Stimulated activated naive B cell treated with anti-CD40 and anti-IgM and Interleukin-4, amounts not matched to agents 10 μg/mL and 1 μg/mL and 100 μg/mL, for 72 hours (primary cell): ENCODE measurements around the gene KAZN.

Experiments
- ATAC-seq, 2 donors: fragments of 150-1000 bp; cut with Tn5 transposase; replicated peaks; 2 replicates each; pipeline ENCODE4 v1.10.0; 2021; ENCODE audit warnings: moderate library complexity in 1 of 2
- DNase-seq: peaks from one replicate; pipeline ENCODE4 v3.0.0; 2021
- H3K27ac Mint-ChIP-seq: one replicate; pipeline ENCODE4 v1.8.0; 2022; ENCODE audit warnings: mild to moderate bottlenecking, mixed read lengths
- H3K27me3 Mint-ChIP-seq, 2 donors: one replicate each; pipeline ENCODE4 v1.8.0; 2022; ENCODE audit warnings: mixed read lengths in 2 of 2
- H3K36me3 Mint-ChIP-seq, 2 donors: one replicate each; pipeline ENCODE4 v1.8.0; 2022; ENCODE audit warnings: mixed read lengths in 2 of 2, mild to moderate bottlenecking in 1 of 2
- H3K4me1 Mint-ChIP-seq, 2 donors: one replicate each; pipeline ENCODE4 v1.8.0; 2022; ENCODE audit warnings: mixed read lengths in 2 of 2, mild to moderate bottlenecking in 1 of 2
- H3K4me3 Mint-ChIP-seq, 2 donors: one replicate each; pipeline ENCODE4 v1.8.0; 2022; ENCODE audit warnings: mild to moderate bottlenecking in 2 of 2, mixed read lengths in 2 of 2, moderate library complexity in 1 of 2
- H3K9me3 Mint-ChIP-seq, 2 donors: one replicate each; pipeline ENCODE4 v1.8.0; 2022; ENCODE audit warnings: mixed read lengths in 2 of 2, mild to moderate bottlenecking in 1 of 2

Gene KAZN

DNA sequence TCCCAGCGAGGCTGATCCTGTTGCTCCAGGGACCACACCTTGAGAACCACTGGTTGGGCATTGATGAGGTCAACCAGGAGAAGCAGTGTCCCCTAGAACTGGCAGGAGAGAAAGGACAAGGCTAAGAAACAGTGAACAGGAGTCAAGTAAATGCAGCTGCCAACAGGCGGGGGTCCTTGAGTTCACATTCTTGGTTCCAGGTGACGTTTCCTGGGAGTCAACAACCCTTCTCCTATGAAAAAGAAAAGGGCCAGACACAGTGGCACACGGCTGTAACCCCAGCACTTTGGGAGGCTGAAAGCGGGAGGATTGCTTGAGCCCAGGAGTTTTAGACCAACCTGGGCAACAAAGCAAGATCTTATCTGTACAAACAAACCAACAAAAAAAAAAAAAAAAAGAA lies 98.3 kb downstream of the KAZN start:
- no peak for ATAC-seq
- H3K27ac Mint-ChIP-seq, result no peak overlapping the region
- DNase-seq, result no peak
- no peaks in the 10 kb centered on the region for H3K36me3 Mint-ChIP-seq
- no peaks in the 10 kb centered on the region for H3K9me3 Mint-ChIP-seq
- H3K4me1 Mint-ChIP-seq, result no peaks in the 10 kb centered on the region
- peaks cover 19 to 20% of the 10 kb centered on the region in 2 donors for H3K27me3 Mint-ChIP-seq
- no peak overlapping the region for H3K4me3 Mint-ChIP-seq

DNA sequence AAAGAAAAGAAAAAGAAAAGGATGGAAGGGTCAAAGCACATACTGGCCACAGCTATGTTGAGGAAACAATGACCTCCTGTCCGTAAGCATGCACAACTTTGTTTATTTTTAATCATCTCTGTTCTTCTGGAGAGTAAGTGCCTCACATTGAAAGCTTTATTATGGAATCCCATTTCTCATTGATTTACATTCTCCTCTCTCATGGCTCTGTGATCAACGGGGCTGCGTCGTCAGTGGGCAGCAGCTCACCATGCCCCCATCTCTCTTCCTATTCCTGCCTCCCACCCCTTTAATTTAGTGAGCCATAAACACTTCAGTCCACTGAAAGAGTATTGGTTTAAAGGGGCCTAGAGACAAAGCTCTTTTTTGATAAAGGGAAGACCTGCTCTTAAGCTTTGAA lies 98.9 kb downstream of the KAZN start:
- DNase-seq, result no peak
- Mint-ChIP-seq H3K4me1 (no peaks in the 10 kb centered on the region), H3K27me3 (peaks cover 17% of the 10 kb centered on the region in 2 donors), H3K9me3 (no peaks in the 10 kb centered on the region), H3K36me3 (no peaks in the 10 kb centered on the region), H3K4me3 (no peak overlapping the region), H3K27ac (no peak overlapping the region)
- ATAC-seq, result no peak

DNA sequence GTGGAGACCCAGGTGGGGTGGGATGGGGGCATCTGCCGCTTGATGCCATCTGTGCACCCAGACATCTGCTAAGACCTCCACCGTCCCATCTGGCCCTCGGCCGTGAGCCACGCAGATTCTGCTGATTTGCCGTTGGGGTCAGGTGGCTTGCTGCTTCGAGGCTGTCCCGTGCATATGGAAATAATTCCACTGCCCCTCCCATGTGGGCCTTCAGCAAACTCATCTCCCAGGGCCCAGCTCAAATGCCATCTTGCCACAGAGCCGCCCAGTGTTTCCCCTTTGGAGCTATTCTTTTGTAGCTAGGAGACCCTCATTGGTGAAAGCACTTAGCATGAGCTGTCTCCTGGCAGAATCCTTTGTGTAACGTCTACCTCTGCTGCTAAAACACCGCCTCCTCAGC lies 99.8 kb downstream of the KAZN start:
- Mint-ChIP-seq H3K4me3 (no peak overlapping the region), H3K36me3 (no peaks in the 10 kb centered on the region), H3K9me3 (peaks cover 6 to 8% of the 10 kb centered on the region in 2 donors), H3K27me3 (peaks cover 15% of the 10 kb centered on the region in 2 donors), H3K4me1 (no peaks in the 10 kb centered on the region), H3K27ac (no peak overlapping the region)
- ATAC-seq, result no peak
- DNase-seq, result no peak

DNA sequence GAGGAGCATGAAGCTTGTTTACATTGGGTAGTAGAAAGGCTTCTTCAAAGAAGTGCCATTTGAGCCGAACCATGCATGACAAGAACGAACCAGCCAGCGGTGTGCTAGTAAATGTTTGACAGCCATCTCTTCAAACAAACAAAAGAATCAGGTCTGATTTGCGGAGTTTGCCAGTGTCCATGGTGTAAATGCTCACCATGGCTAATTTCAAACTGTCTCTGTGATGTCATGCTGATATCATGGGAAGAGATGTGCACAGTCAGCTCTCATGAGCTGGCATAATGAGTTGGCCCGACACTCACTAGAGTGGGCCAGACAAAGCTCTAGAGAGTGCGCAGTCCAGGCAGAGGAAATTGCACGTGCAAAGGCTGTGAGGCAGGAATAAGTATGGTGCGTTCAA lies 101.1 kb downstream of the KAZN start:
- Mint-ChIP-seq H3K27ac (no peak overlapping the region), H3K4me3 (no peak overlapping the region), H3K36me3 (no peaks in the 10 kb centered on the region), H3K9me3 (peaks cover 8 to 13% of the 10 kb centered on the region in 2 donors), H3K27me3 (peaks cover 15% of the 10 kb centered on the region in 2 donors), H3K4me1 (no peaks in the 10 kb centered on the region)
- ATAC-seq, result no peak
- DNase-seq, result no peak

DNA sequence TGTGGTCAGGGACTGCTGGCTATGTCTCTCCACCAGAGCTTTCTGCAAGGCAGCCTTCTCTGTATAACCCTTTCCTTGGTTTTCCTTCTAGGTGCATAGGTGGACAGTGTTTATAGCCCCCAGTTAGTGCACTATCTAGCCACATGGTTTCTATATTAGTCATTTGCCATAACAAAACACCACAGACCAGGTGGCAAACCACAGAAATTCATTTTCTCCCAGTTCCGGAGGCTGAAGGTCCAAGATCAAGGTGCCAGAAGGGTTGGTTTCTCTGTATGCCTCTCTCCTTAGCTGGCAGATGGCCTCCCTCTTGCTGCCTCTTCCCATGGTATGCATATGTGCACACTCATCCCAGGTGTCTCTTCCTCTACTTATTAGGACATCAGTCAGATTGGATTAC lies 106.4 kb downstream of the KAZN start:
- H3K36me3 Mint-ChIP-seq, result no peaks in the 10 kb centered on the region

DNA sequence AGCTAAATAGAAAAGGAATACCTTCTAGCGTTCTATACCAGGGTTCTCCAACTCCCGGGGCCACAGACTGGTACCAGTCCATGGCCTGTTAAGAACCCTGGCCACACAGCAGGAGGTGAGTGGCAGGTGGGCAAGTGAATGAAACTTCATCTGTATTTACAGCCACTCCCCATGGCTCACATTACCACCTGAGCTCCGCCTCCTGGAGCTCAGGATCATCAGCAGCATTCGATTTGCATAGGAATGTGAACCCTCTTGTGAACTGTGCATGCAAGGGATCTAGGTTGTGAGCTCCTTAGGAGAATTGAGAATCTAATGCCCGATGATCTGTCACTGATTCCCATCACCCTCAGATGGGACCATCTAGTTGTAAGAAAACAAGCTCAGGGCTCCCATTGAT lies 107.3 kb downstream of the KAZN start:
- no peak for ATAC-seq
- H3K36me3 Mint-ChIP-seq, result no peaks in the 10 kb centered on the region
- DNase-seq, result no peak
- no peak overlapping the region for H3K27ac Mint-ChIP-seq
- peaks cover 0 to 6% of the 10 kb centered on the region in 2 donors for H3K27me3 Mint-ChIP-seq
- no peak overlapping the region for H3K4me3 Mint-ChIP-seq
- H3K9me3 Mint-ChIP-seq, result peaks cover 10 to 17% of the 10 kb centered on the region in 2 donors
- H3K4me1 Mint-ChIP-seq, result no peaks in the 10 kb centered on the region

More for the DNA sequence above, 106.4 kb downstream of the KAZN start:
- peaks cover 10 to 17% of the 10 kb centered on the region in 2 donors for H3K9me3 Mint-ChIP-seq
- DNase-seq, result no peak
- ATAC-seq, result no peak
- H3K4me3 Mint-ChIP-seq, result no peak overlapping the region
- no peak overlapping the region for H3K27ac Mint-ChIP-seq
- H3K27me3 Mint-ChIP-seq, result peaks cover 0 to under 1% of the 10 kb centered on the region in 2 donors
- H3K4me1 Mint-ChIP-seq, result no peaks in the 10 kb centered on the region

DNA sequence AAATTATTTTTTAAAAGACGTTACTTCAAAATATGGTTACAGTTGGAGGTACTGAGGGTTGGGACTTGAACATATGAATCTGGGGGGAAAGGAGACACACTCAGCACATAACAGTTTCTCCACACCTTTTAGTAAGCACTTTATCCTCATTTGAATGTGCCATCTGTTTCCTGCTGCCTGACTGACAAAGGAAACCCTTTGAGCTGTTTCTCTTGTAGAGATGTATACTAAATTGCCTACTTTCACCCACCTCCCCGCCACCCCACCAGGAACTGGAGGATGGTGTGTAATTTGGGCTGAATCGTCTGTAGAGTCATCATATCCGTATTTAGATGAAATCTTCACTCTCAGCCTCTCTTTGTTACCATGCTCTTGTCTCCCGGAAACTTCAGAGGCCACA lies 108.1 kb downstream of the KAZN start:
- Mint-ChIP-seq H3K4me3 (no peak overlapping the region), H3K36me3 (no peaks in the 10 kb centered on the region), H3K27ac (no peak overlapping the region), H3K27me3 (peaks cover 0 to 6% of the 10 kb centered on the region in 2 donors), H3K4me1 (no peaks in the 10 kb centered on the region), H3K9me3 (peaks cover 10 to 17% of the 10 kb centered on the region in 2 donors)
- ATAC-seq, result no peak
- DNase-seq, result no peak

DNA sequence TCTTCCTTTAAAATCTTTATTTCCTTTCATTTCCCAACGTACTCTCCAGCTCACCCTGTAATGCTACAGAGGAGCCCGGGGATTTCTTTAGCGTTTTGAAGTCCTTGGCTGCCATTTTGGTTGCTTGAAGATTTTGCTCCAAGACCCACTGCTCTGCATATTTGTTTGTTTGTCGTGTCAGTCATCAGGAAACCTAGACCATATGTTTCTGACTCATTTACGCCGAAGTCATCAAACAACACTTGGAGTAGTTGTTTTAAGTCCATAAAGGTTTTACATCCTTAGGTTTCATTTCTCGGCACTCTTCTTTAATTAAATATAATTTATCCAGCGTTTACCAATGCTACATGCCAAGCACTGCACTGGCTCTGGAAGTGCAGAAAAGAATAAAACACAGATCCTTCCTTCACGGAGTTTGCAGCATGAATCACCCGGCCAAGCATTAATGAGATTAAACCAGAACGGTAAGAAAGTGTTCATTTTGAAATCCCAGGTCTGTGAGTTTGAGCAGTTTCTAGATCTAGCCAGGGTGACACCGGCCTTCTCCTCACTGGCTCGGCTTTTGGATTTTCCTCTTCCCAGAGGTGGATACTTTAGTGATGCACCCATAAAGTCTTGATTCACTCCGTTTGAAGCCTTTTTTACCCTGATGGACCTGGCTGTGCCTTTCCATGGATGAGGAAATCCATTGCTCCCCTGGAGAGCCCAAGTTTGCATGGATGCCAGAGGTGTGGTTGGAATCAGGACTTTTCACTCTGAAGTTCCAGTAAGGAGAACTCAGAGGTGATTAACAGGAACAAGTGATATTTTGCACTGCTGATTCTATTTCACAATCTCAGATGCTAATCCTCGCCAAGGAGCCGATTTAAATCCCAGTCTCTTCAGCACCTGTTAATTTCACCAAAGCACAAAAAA lies 109.3 kb downstream of the KAZN start:
- no peaks in the 10 kb centered on the region for H3K4me1 Mint-ChIP-seq
- H3K27me3 Mint-ChIP-seq, result peaks cover 0 to 6% of the 10 kb centered on the region in 2 donors
- peaks cover 8 to 12% of the 10 kb centered on the region in 2 donors for H3K9me3 Mint-ChIP-seq
- DNase-seq (no peak), ATAC-seq (no peak)
- no peak overlapping the region for H3K4me3 Mint-ChIP-seq
- no peak overlapping the region for H3K27ac Mint-ChIP-seq
- no peaks in the 10 kb centered on the region for H3K36me3 Mint-ChIP-seq

DNA sequence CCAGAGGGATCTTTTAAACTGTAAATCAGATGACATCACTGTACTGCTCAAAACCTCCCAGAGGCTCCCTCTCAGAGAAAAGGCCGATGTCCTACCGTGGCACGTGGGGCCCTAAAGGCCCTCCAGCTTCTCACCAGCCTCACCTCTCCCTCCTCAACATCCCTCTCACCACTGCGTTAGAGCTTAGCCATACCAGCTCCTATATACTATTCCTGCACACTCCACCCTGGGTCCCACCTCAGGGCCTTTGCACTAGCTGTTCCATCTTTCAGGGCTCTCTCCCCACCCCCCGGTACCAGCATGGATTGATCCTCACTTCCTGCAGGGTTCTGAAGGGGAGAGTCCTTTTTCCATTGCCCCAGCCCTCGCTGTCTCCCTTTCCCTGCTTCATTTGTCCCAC lies 111.8 kb downstream of the KAZN start:
- Mint-ChIP-seq H3K4me3 (no peak overlapping the region), H3K9me3 (peaks cover 2 to 3% of the 10 kb centered on the region in 2 donors)

DNA sequence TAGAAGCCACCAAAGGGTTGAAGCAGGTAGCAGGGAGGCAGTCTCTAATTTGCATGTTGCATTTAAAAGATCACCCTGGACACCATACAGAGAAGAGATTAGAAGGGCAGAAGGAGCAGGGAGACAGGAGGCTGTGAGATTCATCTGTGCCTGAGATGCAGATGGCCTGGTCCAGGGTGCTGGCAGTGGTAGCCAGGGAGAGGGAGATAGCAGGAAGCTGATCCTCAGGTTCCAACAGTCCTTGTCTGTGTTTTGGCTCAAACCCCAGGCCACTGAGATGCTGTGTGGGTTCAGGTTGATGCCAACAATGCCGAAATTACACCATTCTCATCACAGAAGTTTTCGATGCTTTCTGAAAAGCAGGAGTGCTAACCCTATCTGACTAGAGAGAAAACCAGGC lies 113.7 kb downstream of the KAZN start:
- peaks cover 0 to 6% of the 10 kb centered on the region in 2 donors for H3K27me3 Mint-ChIP-seq
- no peak overlapping the region for H3K4me3 Mint-ChIP-seq
- DNase-seq (no peak), ATAC-seq (no peak)
- peaks cover 0 to 2% of the 10 kb centered on the region in 2 donors for H3K9me3 Mint-ChIP-seq
- no peaks in the 10 kb centered on the region for H3K36me3 Mint-ChIP-seq
- H3K27ac Mint-ChIP-seq, result no peak overlapping the region
- H3K4me1 Mint-ChIP-seq, result no peaks in the 10 kb centered on the region

More for the DNA sequence above, 111.8 kb downstream of the KAZN start:
- ATAC-seq, result no peak
- Mint-ChIP-seq H3K36me3 (no peaks in the 10 kb centered on the region), H3K4me1 (no peaks in the 10 kb centered on the region), H3K27me3 (peaks cover 0 to 6% of the 10 kb centered on the region in 2 donors), H3K27ac (no peak overlapping the region)
- DNase-seq, result no peak

DNA sequence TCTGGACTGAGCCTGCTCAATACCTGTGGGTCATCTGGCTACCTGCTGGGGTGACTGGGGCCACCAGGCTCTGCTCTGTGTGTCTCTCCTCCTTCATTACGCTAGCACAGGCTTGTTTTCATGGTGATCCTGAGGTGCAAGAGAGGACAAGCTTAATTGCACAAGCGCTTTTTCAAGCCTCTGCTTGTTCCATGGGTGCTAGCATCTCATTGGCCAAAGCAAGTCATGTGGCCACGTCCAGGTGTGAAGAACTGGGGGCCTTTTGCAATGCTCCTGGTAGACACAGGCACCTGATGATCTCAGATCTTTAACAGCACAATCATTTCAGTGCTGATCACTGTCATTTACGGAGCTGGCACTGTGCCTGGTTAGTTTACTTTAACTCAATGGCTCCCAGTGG lies 114.6 kb downstream of the KAZN start:
- Mint-ChIP-seq H3K27me3 (peaks cover 0 to 6% of the 10 kb centered on the region in 2 donors), H3K4me3 (no peak overlapping the region), H3K4me1 (no peaks in the 10 kb centered on the region), H3K9me3 (no peaks in the 10 kb centered on the region), H3K27ac (no peak overlapping the region), H3K36me3 (no peaks in the 10 kb centered on the region)
- DNase-seq (no peak), ATAC-seq (no peak)

DNA sequence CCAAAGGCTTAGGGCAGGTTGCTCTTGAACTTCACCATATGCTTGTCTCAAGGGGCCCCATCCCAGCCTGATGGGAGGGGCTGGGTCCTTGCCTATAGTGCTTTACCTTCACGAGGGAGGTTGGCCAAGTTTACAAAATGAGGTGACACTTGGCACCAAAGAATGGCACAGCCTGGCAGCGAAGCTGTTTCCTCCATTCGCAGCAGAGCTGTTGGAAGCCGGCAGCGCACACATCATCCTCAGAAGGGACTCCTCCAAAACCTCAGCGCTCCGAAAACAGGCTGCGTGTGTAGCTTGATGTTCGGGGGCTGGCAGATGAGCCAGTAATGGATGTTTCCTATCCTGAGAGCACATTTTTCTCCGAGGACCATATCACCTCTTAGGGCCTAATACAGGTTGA lies 116.8 kb downstream of the KAZN start:
- no peak for ATAC-seq
- H3K27ac Mint-ChIP-seq, result no peak overlapping the region
- H3K36me3 Mint-ChIP-seq, result no peaks in the 10 kb centered on the region
- DNase-seq, result no peak
- peaks cover 0 to 2% of the 10 kb centered on the region in 2 donors for H3K27me3 Mint-ChIP-seq
- H3K4me1 Mint-ChIP-seq, result no peaks in the 10 kb centered on the region
- H3K9me3 Mint-ChIP-seq, result peaks cover 3 to 4% of the 10 kb centered on the region in 2 donors
- no peak overlapping the region for H3K4me3 Mint-ChIP-seq

DNA sequence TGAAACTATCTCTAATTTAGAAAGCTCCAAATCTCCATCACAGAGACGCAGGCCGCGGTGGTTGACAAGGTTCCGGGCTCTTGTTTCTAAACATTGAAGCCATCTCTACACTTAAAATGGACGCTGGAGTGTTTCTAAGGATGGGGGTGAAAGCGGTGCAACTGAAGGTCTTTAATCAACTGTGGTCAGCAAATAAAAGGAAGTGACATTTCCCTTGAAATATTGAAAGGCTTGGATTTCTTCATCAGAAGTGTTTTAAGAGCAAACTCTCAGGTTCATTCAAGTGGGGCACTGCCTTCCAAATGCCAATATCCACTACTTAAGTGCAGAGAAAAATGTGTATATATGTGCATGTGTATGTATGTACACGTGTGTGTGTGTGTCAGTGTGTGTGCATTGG lies 117.3 kb downstream of the KAZN start:
- H3K4me1 Mint-ChIP-seq, result no peaks in the 10 kb centered on the region
- H3K36me3 Mint-ChIP-seq, result no peaks in the 10 kb centered on the region
- no peak overlapping the region for H3K4me3 Mint-ChIP-seq
- ATAC-seq, result no peak
- no peak for DNase-seq
- peaks cover 6 to 8% of the 10 kb centered on the region in 2 donors for H3K9me3 Mint-ChIP-seq
- no peaks in the 10 kb centered on the region for H3K27me3 Mint-ChIP-seq
- H3K27ac Mint-ChIP-seq, result no peak overlapping the region

DNA sequence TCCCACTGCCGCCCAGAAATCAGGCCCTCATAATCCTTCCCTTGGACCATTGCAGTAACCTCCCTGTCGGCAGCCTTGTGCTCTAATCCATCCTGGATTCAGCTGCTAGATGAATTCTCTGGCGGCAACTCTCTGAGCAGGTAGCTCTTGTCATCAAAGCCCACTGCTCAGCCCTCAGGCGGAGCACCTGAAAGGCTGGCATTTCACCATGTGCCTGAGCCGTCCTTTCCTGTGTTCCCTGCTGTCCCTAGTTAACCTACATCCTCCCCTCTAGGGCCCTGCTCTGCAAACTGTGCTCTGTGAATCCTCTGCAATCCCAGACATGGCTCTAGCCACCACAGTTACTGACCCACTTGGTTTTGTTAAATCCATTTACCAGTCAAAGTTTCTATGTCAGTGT lies 118.0 kb downstream of the KAZN start:
- no peak overlapping the region for H3K27ac Mint-ChIP-seq
- no peak overlapping the region for H3K4me3 Mint-ChIP-seq
- H3K9me3 Mint-ChIP-seq, result peaks cover 6 to 9% of the 10 kb centered on the region in 2 donors
- ATAC-seq (no peak), DNase-seq (no peak)
- no peaks in the 10 kb centered on the region for H3K36me3 Mint-ChIP-seq
- H3K4me1 Mint-ChIP-seq, result no peaks in the 10 kb centered on the region
- no peaks in the 10 kb centered on the region for H3K27me3 Mint-ChIP-seq

DNA sequence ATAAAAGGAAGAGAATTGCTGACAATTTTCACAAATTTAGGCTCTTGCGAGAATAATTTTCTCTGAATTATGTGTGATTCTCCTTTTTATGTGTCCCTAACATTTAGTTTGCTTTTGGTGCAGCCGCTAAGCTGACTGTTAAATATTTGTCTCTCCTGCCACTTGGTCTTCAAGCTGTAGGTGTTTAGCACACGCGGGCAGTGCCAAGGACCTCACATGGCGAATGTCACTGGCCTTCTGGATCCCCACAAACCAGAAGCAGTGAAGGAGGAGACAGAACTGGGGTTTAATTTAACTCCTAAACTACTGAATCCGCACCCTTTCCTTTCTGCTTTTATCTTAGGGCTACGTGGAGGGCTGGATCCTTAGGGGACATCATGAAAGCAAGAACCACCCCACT lies 120.0 kb downstream of the KAZN start:
- Mint-ChIP-seq H3K27me3 (no peaks in the 10 kb centered on the region), H3K4me3 (no peak overlapping the region), H3K36me3 (no peaks in the 10 kb centered on the region), H3K4me1 (no peaks in the 10 kb centered on the region), H3K27ac (no peak overlapping the region), H3K9me3 (peaks cover 6 to 9% of the 10 kb centered on the region in 2 donors)
- no peak for ATAC-seq
- no peak for DNase-seq
